HG02943 (cell line): ENCODE measurements around the gene PLS3.

Experiments used
- ATAC-seq: cut with Tn5 transposase; IDR thresholded peaks from one replicate; pipeline ENCODE4 v1.9.1; 2021; ENCODE audit warnings: mild to moderate bottlenecking, low read depth, moderate library complexity; ENCODE audit not compliant: unreplicated experiment

Gene PLS3

GRCh38 chrX:115689931-115690330 is 129.0 kb downstream of the PLS3 start:
- ATAC-seq = no peak

GRCh38 chrX:115690511-115691216 is 129.7 kb downstream of the PLS3 start:
- peak; percentile 73 for ATAC-seq

DNA sequence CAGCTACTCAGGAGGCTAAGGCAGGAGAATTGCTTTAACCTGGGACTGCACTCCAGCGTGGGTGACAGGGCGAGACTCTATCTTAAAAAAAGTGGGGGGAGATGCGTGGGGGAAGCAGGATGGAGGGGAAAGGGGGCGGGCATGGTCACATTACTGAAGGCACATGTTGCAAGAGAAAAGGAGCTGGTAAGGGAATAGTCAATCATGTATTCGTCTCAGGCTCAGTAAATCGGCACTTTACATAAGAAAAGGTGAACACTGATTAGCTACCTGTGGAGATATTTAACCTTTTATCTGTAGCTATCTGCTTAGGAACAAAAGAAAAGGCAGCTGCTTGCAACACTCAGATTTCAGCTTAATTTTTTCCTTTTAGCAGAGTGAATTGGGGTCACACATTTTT is 132.5 kb downstream of the PLS3 start:
- ATAC-seq = no peak

DNA sequence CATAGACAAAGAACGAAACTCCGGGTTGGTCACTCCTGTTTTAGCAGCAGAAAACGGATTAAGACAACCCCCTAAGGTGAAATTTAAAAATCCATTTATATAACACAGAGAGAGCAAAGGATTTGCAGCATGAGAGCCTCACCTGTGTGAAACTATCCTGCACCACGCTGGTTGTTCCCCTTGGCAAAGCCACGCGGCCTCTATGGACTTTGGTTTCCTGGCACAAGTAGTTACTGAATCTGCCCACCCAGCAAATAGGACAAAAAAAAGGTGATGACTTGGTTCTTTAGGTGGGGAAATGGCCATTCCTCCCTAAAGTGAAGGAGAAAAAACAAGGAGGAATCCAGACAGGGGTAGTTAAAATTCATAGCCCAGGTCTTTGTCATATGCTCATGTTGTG is 133.1 kb downstream of the PLS3 start:
- ATAC-seq = no peak

GRCh38 chrX:115696039-115696438 is 135.1 kb downstream of the PLS3 start:
- ATAC-seq = no peak

DNA sequence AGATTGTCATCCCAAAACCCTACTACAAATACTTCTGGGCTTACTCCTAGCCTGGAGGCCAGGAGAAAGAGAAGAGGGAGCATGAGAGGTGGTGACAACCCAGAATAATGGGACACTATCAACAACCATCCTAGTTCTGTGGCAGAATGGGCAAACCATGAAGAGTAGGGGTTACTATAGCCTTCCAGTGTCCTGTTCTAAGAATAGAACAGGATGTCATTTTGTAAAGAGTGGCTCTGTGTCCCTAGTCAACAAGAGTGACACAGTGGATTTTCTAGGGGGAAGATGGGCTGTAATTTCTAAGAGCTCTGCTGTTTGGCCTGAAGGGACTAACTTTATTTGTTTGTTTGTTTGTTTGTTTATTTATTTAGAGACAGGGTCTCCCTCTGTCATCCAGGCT is 136.0 kb downstream of the PLS3 start:
- ATAC-seq = no peak

GRCh38 chrX:115697806-115698205 is 136.8 kb downstream of the PLS3 start:
- no peak for ATAC-seq
